Measurements from ENCODE around the gene TEAD1.

Gene TEAD1

GRCh38 chr11:12810568-12810894 is 136.3 kb downstream of the TEAD1 start:
- no peak for DNase-seq (ENCODE audit: low read depth in 2 of 2)

GRCh38 chr11:12811861-12812260 is 137.6 kb downstream of the TEAD1 start:
- no peak for DNase-seq (ENCODE audit: low read depth in 2 of 2)

- no peak for DNase-seq (ENCODE audit: low read depth in 2 of 2)
Observed at GRCh38 chr11:12812849-12813248, 138.6 kb downstream of the TEAD1 start.

- no peak for DNase-seq (ENCODE audit: low read depth in 2 of 2)
Observed at GRCh38 chr11:12813371-12814225, 139.4 kb downstream of the TEAD1 start.

- no peak for DNase-seq (ENCODE audit: low read depth in 2 of 2)
Observed at GRCh38 chr11:12815129-12815480, 140.9 kb downstream of the TEAD1 start.

GRCh38 chr11:12815931-12816494 is 141.8 kb downstream of the TEAD1 start:
- DNase-seq (ENCODE audit: low read depth in 2 of 2), result no peak

GRCh38 chr11:12817681-12818332 is 143.6 kb downstream of the TEAD1 start:
- DNase-seq (ENCODE audit: low read depth in 2 of 2), result no peak

- no peak for DNase-seq (ENCODE audit: low read depth in 2 of 2)
Observed at GRCh38 chr11:12818333-12819015, 144.3 kb downstream of the TEAD1 start.

- DNase-seq (ENCODE audit: low read depth in 2 of 2), result no peak
Observed at GRCh38 chr11:12822392-12823022, 148.3 kb downstream of the TEAD1 start.

- no peak for DNase-seq (ENCODE audit: low read depth in 2 of 2)
Observed at GRCh38 chr11:12824281-12825041, 150.2 kb downstream of the TEAD1 start.

GRCh38 chr11:12826441-12826840 is 152.2 kb downstream of the TEAD1 start:
- DNase-seq (ENCODE audit: low read depth in 2 of 2), result no peak

GRCh38 chr11:12827369-12827768 is 153.1 kb downstream of the TEAD1 start:
- no peak for DNase-seq (ENCODE audit: low read depth in 2 of 2)

GRCh38 chr11:12827929-12828812 is 153.9 kb downstream of the TEAD1 start:
- no peak for DNase-seq (ENCODE audit: low read depth in 2 of 2)

GRCh38 chr11:12829131-12829530 is 154.9 kb downstream of the TEAD1 start:
- no peak for DNase-seq (ENCODE audit: low read depth in 2 of 2)

GRCh38 chr11:12829540-12830314 is 155.5 kb downstream of the TEAD1 start:
- no peak for DNase-seq (ENCODE audit: low read depth in 2 of 2)

- no peak for DNase-seq (ENCODE audit: low read depth in 2 of 2)
Observed at GRCh38 chr11:12831471-12832202, 157.4 kb downstream of the TEAD1 start.

- DNase-seq (ENCODE audit: low read depth in 2 of 2), result no peak
Observed at GRCh38 chr11:12832480-12833224, 158.4 kb downstream of the TEAD1 start.

- no peak for DNase-seq (ENCODE audit: low read depth in 2 of 2)
Observed at GRCh38 chr11:12834166-12834565, 159.9 kb downstream of the TEAD1 start.
